Measurements from ENCODE around the gene PIRT. TPM values are rescaled to one million over a fixed set of nuclear protein-coding genes. Genes with fewer than 3 reads are reported as not detected.

PIRT gene
- total RNA-seq, 1 donor from 2014 or later, result 0.32 TPM

GRCh38 chr17:10785295-10785694 is 52.6 kb downstream of the PIRT start:
- no peak for DNase-seq
- H3K4me3 Mint-ChIP-seq (ENCODE audit: unreplicated experiment), result no peak overlapping the region
- no peaks in the 10 kb centered on the region for H3K9me3 Mint-ChIP-seq (ENCODE audit: unreplicated experiment)
- no peak for TF ChIP-seq CTCF (IDR thresholded peaks at IDR 0.05; ENCODE audit: partially characterized antibody, unreplicated experiment)
- no peaks in the 10 kb centered on the region for H3K36me3 Mint-ChIP-seq (ENCODE audit: unreplicated experiment)
- H3K4me1 Mint-ChIP-seq (ENCODE audit: low read depth, unreplicated experiment), result peaks cover 14% of the 10 kb centered on the region
- no peak overlapping the region for H3K27ac Mint-ChIP-seq (ENCODE audit: unreplicated experiment)
- peaks cover 3% of the 10 kb centered on the region for H3K27me3 Mint-ChIP-seq (ENCODE audit: unreplicated experiment)

- Mint-ChIP-seq H3K27ac (ENCODE audit: unreplicated experiment) (no peak overlapping the region), H3K4me3 (ENCODE audit: unreplicated experiment) (no peak overlapping the region), H3K9me3 (ENCODE audit: unreplicated experiment) (peaks cover 3% of the 10 kb centered on the region), H3K27me3 (ENCODE audit: unreplicated experiment) (no peaks in the 10 kb centered on the region), H3K4me1 (ENCODE audit: low read depth, unreplicated experiment) (no peaks in the 10 kb centered on the region), H3K36me3 (ENCODE audit: unreplicated experiment) (peaks cover 5% of the 10 kb centered on the region)
- no peak for TF ChIP-seq CTCF (IDR thresholded peaks at IDR 0.05; ENCODE audit: partially characterized antibody, unreplicated experiment)
- no peak for DNase-seq
Measured at GRCh38 chr17:10779609-10780008, 58.3 kb downstream of the PIRT start.

DNA sequence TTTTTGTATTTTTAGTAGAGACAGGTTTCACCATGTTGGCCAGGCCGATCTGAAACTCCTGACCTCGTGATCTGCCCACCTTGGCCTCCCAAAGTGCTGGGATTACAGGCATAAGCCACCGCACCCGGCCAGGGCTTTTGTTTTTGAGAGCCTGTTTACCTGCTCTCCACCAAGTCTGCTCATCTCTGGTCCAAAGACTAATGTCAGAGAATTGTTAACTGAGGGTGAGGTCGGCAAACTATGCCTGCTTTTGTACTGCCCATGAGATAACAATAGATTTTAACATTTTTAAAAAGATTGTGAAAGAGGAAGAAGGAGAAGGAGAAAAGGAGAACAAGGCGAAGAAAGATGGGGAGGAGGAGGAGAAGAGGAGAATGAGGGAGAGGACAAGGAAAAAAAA is 60.0 kb downstream of the PIRT start:
- Mint-ChIP-seq H3K36me3 (ENCODE audit: unreplicated experiment) (peaks cover 5% of the 10 kb centered on the region), H3K27me3 (ENCODE audit: unreplicated experiment) (no peaks in the 10 kb centered on the region), H3K4me1 (ENCODE audit: low read depth, unreplicated experiment) (peaks cover 10% of the 10 kb centered on the region), H3K27ac (ENCODE audit: unreplicated experiment) (no peak overlapping the region), H3K4me3 (ENCODE audit: unreplicated experiment) (no peak overlapping the region), H3K9me3 (ENCODE audit: unreplicated experiment) (peaks cover 5% of the 10 kb centered on the region)
- no peak for TF ChIP-seq CTCF (IDR thresholded peaks at IDR 0.05; ENCODE audit: partially characterized antibody, unreplicated experiment)
- no peak for DNase-seq

DNA sequence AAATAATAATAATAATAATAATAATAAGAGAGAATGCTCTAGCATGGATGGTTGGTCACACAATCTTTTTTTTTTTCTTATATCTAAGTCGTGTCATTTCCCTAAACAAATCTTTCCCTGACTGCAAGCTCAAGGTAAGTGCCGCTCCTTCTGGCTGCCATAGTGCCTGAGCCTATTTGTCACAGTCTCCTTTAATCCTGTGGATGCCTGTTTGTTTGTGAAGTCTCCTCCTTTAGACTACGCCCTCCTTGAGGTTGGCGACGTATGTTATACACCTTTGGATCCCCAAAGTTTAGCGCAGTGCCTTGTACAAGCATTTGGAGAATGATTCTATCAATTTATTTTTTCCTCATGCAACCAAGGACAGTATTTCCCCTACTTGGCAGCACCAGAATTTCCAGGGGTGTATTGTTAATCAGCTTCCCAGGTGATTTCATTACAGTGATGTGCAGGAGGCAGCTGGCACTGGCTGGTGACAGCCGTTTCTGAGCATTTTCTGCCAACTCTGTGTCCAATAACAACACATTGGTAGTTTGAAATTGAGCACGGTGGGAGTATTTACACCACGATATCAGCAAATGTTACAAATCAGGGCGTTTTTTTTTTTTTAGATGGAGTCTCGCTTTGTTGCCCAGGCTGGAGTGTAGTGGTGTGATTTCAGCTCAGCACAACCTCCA is 60.6 kb downstream of the PIRT start:
- no peak overlapping the region for H3K27ac Mint-ChIP-seq (ENCODE audit: unreplicated experiment)
- H3K4me1 Mint-ChIP-seq (ENCODE audit: low read depth, unreplicated experiment), result peaks cover 12% of the 10 kb centered on the region
- no peak for TF ChIP-seq CTCF (IDR thresholded peaks at IDR 0.05; ENCODE audit: partially characterized antibody, unreplicated experiment)
- no peaks in the 10 kb centered on the region for H3K27me3 Mint-ChIP-seq (ENCODE audit: unreplicated experiment)
- no peak for DNase-seq
- no peak overlapping the region for H3K4me3 Mint-ChIP-seq (ENCODE audit: unreplicated experiment)
- peaks cover 5% of the 10 kb centered on the region for H3K9me3 Mint-ChIP-seq (ENCODE audit: unreplicated experiment)
- H3K36me3 Mint-ChIP-seq (ENCODE audit: unreplicated experiment), result peaks cover 5% of the 10 kb centered on the region

DNA sequence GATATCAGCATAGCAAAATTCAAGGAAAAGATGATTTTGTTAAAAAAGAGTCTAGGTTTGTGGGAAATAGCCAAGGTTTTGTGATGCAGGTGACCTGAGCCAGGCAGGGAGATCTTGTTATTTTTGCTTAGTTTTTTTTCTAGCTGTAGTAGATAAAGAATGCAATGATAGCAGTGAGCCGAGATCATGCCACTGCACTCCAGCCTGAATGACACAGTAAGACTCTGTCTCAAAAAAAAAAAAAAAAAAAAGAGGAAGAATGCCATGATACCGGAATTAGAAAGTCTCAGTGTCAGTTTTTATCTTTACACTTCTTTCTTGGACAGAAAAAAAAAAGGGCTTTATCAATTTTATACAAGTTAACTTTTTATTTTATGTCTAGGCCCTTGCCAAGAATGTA is 61.5 kb downstream of the PIRT start:
- H3K36me3 Mint-ChIP-seq (ENCODE audit: unreplicated experiment), result peaks cover 5% of the 10 kb centered on the region
- no peak overlapping the region for H3K27ac Mint-ChIP-seq (ENCODE audit: unreplicated experiment)
- no peak for DNase-seq
- H3K27me3 Mint-ChIP-seq (ENCODE audit: unreplicated experiment), result no peaks in the 10 kb centered on the region
- no peak for TF ChIP-seq CTCF (IDR thresholded peaks at IDR 0.05; ENCODE audit: partially characterized antibody, unreplicated experiment)
- H3K4me1 Mint-ChIP-seq (ENCODE audit: low read depth, unreplicated experiment), result peaks cover 12% of the 10 kb centered on the region
- no peak overlapping the region for H3K4me3 Mint-ChIP-seq (ENCODE audit: unreplicated experiment)
- H3K9me3 Mint-ChIP-seq (ENCODE audit: unreplicated experiment), result peaks cover 5% of the 10 kb centered on the region
